ENCODE results near the gene AKR1B15. TPM values are rescaled to one million over a fixed set of nuclear protein-coding genes. Genes with fewer than 3 reads are reported as not detected.

AKR1B15 gene
- total and polyA plus RNA-seq, 2 of the 4 experiments (the other 2 are of a cell fraction): not detected

GRCh38 chr7:134532180-134532953 lies 16.5 kb upstream of the AKR1B15 start:
- intact Hi-C loops (cut with micrococcal nuclease) (no loop called here), dilution Hi-C loops (cut with HindIII; ENCODE audit: low sequenced_read_pairs, unreplicated experiment) (no loop called here), in situ Hi-C loops (cut with MboI; ENCODE audit: low sequenced_read_pairs) (no loop called here)
- no TSS peak for BruUV-seq (replicated peaks)
- H2AFZ ChIP-seq (replicated peaks; ENCODE audit: low read length, poor library complexity): no peak overlapping the region
- CTCF ChIA-PET: interaction anchor here (0.8 to 0.9 kb wide), 2 partner anchors 14 to 15 kb away, joined by 3 to 6 read pairs; no protein-coding TSS in a partner anchor
- no peak overlapping the region for H3K4me3 ChIP-seq (ENCODE audit: insufficient read depth, low read depth, low read length)
- no peak overlapping the region for H2BK5ac ChIP-seq (ENCODE audit: low read depth, low read length, poor library complexity, severe bottlenecking)
- no peak overlapping the region for H3K4me2 ChIP-seq (ENCODE audit: low read depth, low read length)
- H3K56ac ChIP-seq (ENCODE audit: extremely low read depth, insufficient read depth, low read length): no peak overlapping the region
- H3K9me3 ChIP-seq (ENCODE audit: control insufficient read depth, insufficient read depth, low read length): no peaks in the 10 kb centered on the region
- no peak overlapping the region for H4K91ac ChIP-seq (ENCODE audit: insufficient read depth, low read depth, low read length)
- H2BK15ac ChIP-seq (ENCODE audit: low read depth, low read length): no peak overlapping the region
- no peaks in the 10 kb centered on the region for H3K79me1 ChIP-seq (ENCODE audit: low read depth in 1 of 2, low read length in 2 of 2)
- POLR2A ChIA-PET (ENCODE audit: unreplicated experiment): no interaction called here
- DNase-seq (no peak), ATAC-seq (ENCODE audit: low read depth) (no peak)
- H3K36me3 ChIP-seq (ENCODE audit: control insufficient read depth, insufficient read depth, low read length): no peaks in the 10 kb centered on the region
- no peak overlapping the region for H3K27ac ChIP-seq (ENCODE audit: insufficient read depth, low read length)
- no peak overlapping the region for H2BK120ac ChIP-seq (ENCODE audit: low read depth, low read length)
- no peaks in the 10 kb centered on the region for H3K9me1 ChIP-seq (ENCODE audit: insufficient read depth, low read length)
- no peak overlapping the region for H3K4ac ChIP-seq (ENCODE audit: low read depth, low read length)
- H4K5ac ChIP-seq (ENCODE audit: low read depth, low read length): no peak overlapping the region
- no peak for TF ChIP-seq USF2 (IDR thresholded peaks at IDR 0.05; ENCODE audit: low read depth, low read length)
- no peak for TF ChIP-seq POLR2A (IDR thresholded peaks at IDR 0.05; ENCODE audit: low read depth, low read length)
- TF ChIP-seq CTCF (conservative IDR thresholded peaks at IDR 0.05; ENCODE audit: low read depth, low read length): no peak
- TF ChIP-seq MXI1 (IDR thresholded peaks at IDR 0.05; ENCODE audit: borderline replicate concordance, low read depth, low read length): no peak
- no peak for TF ChIP-seq BHLHE40 (IDR thresholded peaks at IDR 0.05; ENCODE audit: low read depth, low read length)
- TF ChIP-seq SMC3 (IDR thresholded peaks at IDR 0.05; ENCODE audit: low read depth, low read length): no peak
- no peak for TF ChIP-seq CEBPB (IDR thresholded peaks at IDR 0.05; ENCODE audit: low read depth, low read length)
- no peak for TF ChIP-seq RFX5 (IDR thresholded peaks at IDR 0.05; ENCODE audit: low read depth, low read length)
- TF ChIP-seq NFE2L2 (IDR thresholded peaks at IDR 0.05; ENCODE audit: low read depth, low read length): no peak
- H2AK9ac ChIP-seq (replicated peaks; ENCODE audit: low read depth, low read length, poor library complexity): no peak overlapping the region
- no peak overlapping the region for H3K14ac ChIP-seq (replicated peaks; ENCODE audit: low read depth, low read length)
- peaks cover 12% of the 10 kb centered on the region for H3K4me1 ChIP-seq (ENCODE audit: control insufficient read depth, insufficient read depth, low read length)
- no peaks in the 10 kb centered on the region for H4K20me1 ChIP-seq (ENCODE audit: insufficient read depth, low read length)
- no peak overlapping the region for H3K9ac ChIP-seq (ENCODE audit: low read depth, low read length)
- H3K23ac ChIP-seq (ENCODE audit: low read depth, low read length): no peak overlapping the region
- H3K18ac ChIP-seq (ENCODE audit: low read depth, low read length): peak overlapping the region; percentile 47; the same call in 1 of the 2 replicates
- H3K27me3 ChIP-seq (ENCODE audit: control insufficient read depth, insufficient read depth, low read length): peaks cover 23% of the 10 kb centered on the region
- WGBS, 2 experiments (ENCODE audit: extremely low coverage in 2 of 2, insufficient read length in 1 of 2): no CpG with 5 or more reads among the region's 3 CpGs
- no peak overlapping the region for H4K8ac ChIP-seq (ENCODE audit: low read depth in 2 of 2, low read length in 2 of 2)
- no peak overlapping the region for H2AK5ac ChIP-seq (ENCODE audit: low read depth, low read length)
- no peak overlapping the region for H2BK20ac ChIP-seq (ENCODE audit: low read depth, low read length)
